ENCODE measurements around the gene KMO.

The KMO gene

GRCh38 chr1:241532162-241532531 lies at the start of gene KMO:
KMO (plus strand) TSS chr1:241532378; CDS start chr1:241532445, 67 bp downstream.
- in situ Hi-C loops (cut with MboI; ENCODE audit: low sequenced_read_pairs), result no loop called here

- in situ Hi-C loops (cut with MboI; ENCODE audit: low sequenced_read_pairs), result no loop called here
These were observed 49.4 kb upstream of the KMO start for GRCh38 chr1:241482761-241483250.

GRCh38 chr1:241485145-241485544 lies 47.0 kb upstream of the KMO start:
- in situ Hi-C loops (cut with MboI; ENCODE audit: low sequenced_read_pairs), result no loop called here

- in situ Hi-C loops (cut with MboI; ENCODE audit: low sequenced_read_pairs), result no loop called here
These were observed 46.6 kb upstream of the KMO start for GRCh38 chr1:241485554-241485992.

GRCh38 chr1:241488739-241489138 lies 43.4 kb upstream of the KMO start:
- in situ Hi-C loops (cut with MboI; ENCODE audit: low sequenced_read_pairs), result no loop called here

GRCh38 chr1:241495741-241496140 lies 36.4 kb upstream of the KMO start:
- in situ Hi-C loops (cut with MboI; ENCODE audit: low sequenced_read_pairs), result no loop called here

GRCh38 chr1:241499910-241500309 lies 32.3 kb upstream of the KMO start:
- in situ Hi-C loops (cut with MboI; ENCODE audit: low sequenced_read_pairs), result no loop called here

GRCh38 chr1:241503444-241503843 lies 28.7 kb upstream of the KMO start:
- in situ Hi-C loops (cut with MboI; ENCODE audit: low sequenced_read_pairs), result no loop called here

GRCh38 chr1:241507189-241507863 lies 24.9 kb upstream of the KMO start:
- in situ Hi-C loops (cut with MboI; ENCODE audit: low sequenced_read_pairs), result no loop called here

GRCh38 chr1:241513378-241513777 lies 18.8 kb upstream of the KMO start:
- in situ Hi-C loops (cut with MboI; ENCODE audit: low sequenced_read_pairs), result no loop called here

- in situ Hi-C loops (cut with MboI; ENCODE audit: low sequenced_read_pairs), result no loop called here
These were observed 13.5 kb upstream of the KMO start for GRCh38 chr1:241518476-241519307.

- in situ Hi-C loops (cut with MboI; ENCODE audit: low sequenced_read_pairs), result no loop called here
These were observed 12.7 kb upstream of the KMO start, which contains the start of gene FH for GRCh38 chr1:241519308-241520079. FH (minus strand) TSS chr1:241519755; CDS start chr1:241519722, 33 bp downstream.

GRCh38 chr1:241520080-241520465 lies 12.1 kb upstream of the KMO start:
- in situ Hi-C loops (cut with MboI; ENCODE audit: low sequenced_read_pairs), result no loop called here

GRCh38 chr1:241521718-241522117 lies 10.5 kb upstream of the KMO start:
- in situ Hi-C loops (cut with MboI; ENCODE audit: low sequenced_read_pairs), result no loop called here

- in situ Hi-C loops (cut with MboI; ENCODE audit: low sequenced_read_pairs), result no loop called here
These were observed 7.2 kb upstream of the KMO start for GRCh38 chr1:241525026-241525425.

- in situ Hi-C loops (cut with MboI; ENCODE audit: low sequenced_read_pairs), result no loop called here
These were observed 5.0 kb upstream of the KMO start for GRCh38 chr1:241527146-241527545.

GRCh38 chr1:241531195-241532161 lies 700 bp upstream of the KMO start:
- in situ Hi-C loops (cut with MboI; ENCODE audit: low sequenced_read_pairs), result no loop called here

- in situ Hi-C loops (cut with MboI; ENCODE audit: low sequenced_read_pairs), result no loop called here
These were observed 686 bp downstream of the KMO start for GRCh38 chr1:241532864-241533263.

- in situ Hi-C loops (cut with MboI; ENCODE audit: low sequenced_read_pairs), result no loop called here
These were observed 1.3 kb downstream of the KMO start for GRCh38 chr1:241533326-241534115.
